Body of pancreas (tissue), 4 donors: ENCODE measurements around the gene ATP8A2. TPM values are rescaled to one million over a fixed set of nuclear protein-coding genes. Genes with fewer than 3 reads are reported as not detected.

ENCODE experiments used
- ATAC-seq: fragments of 150-250 bp; one replicate; pipeline ENCODE4 v1.9.1; 2016
- DNase-seq, 4 donors: peaks; one replicate each; pipeline ENCODE4 v3.0.0-alpha.2; 2019
- H3K27ac ChIP-seq, 4 donors: fragments of 200-600 bp; sonication (generic); 1 replicate in 3 of 4; 2 replicates in 1 of 4; pipeline versions ENCODE4 v1.5.1 to v1.6.1; 2016 to 2019; ENCODE audit warnings: mild to moderate bottlenecking in 1 of 4, mixed read lengths in 1 of 4, moderate library complexity in 1 of 4
- H3K27me3 ChIP-seq, 2 donors: fragments of 200-600 bp; sonication (generic); one replicate each; pipeline ENCODE4 v1.6.0; 2016; ENCODE audit warnings: mild to moderate bottlenecking in 1 of 2
- H3K36me3 ChIP-seq, 2 donors: fragments of 200-600 bp; sonication (generic); replicated peaks in 1 of 2; 2 replicates each; pipeline ENCODE4 v1.5.1; 2016; ENCODE audit warnings: low read depth in 2 of 2; ENCODE audit not compliant: insufficient read depth in 1 of 2
- H3K4me1 ChIP-seq: fragments of 200-600 bp; sonication (generic); one replicate; pipeline ENCODE4 v1.6.0; 2016
- H3K4me3 ChIP-seq, 2 donors: fragments of 200-600 bp; sonication (generic); 1 replicate in 1 of 2; 2 replicates in 1 of 2; pipeline ENCODE4 v1.5.1; 2016 to 2019
- H3K9me3 ChIP-seq, 3 donors: fragments of 200-600 bp; sonication (generic); 1 replicate in 2 of 3; 2 replicates in 1 of 3; pipeline ENCODE4 v1.5.1; 2016
- POLR2A ChIP-seq, 3 donors: fragments of 450-650 bp; IDR thresholded peaks; one replicate each; pipeline ENCODE4 v1.6.1; 2016; ENCODE audit warnings: antibody characterized with exemption in 3 of 3, mild to moderate bottlenecking in 2 of 3
- WGBS, 2 donors: methylation state at CpG; one replicate each; pipeline ENCODE4 v1.1.5; 2017; 5-methylcytosine and 5-hydroxymethylcytosine counted together
- intact Hi-C: fragments of 100-400 bp; cut with DNase I; formaldehyde crosslinking; loops from one replicate; pipeline ENCODE4 v1.15.1; 2023
- total RNA-seq, 2 donors: library from RNA; depleted of rRNA; stranded (reverse); fragments of >200 nt; gene quantifications; one replicate each; pipeline ENCODE4 v1.1.0, GENCODE V29; 2016
- TF ChIP-seq, protein P1 (sequence below), 7 experiments: fragments of 450-650 bp in 4 of 7; fragments of 200-600 bp in 3 of 7; sonication (generic) in 3 of 7; IDR thresholded peaks; one replicate each; pipeline ENCODE4 v1.5.1; 2016 to 2019; ENCODE audit warnings: antibody characterized with exemption in 7 of 7

ATP8A2 gene
- total RNA-seq, 2 donors from 2014 or later: under 0.01 TPM; not detected in 1

DNA sequence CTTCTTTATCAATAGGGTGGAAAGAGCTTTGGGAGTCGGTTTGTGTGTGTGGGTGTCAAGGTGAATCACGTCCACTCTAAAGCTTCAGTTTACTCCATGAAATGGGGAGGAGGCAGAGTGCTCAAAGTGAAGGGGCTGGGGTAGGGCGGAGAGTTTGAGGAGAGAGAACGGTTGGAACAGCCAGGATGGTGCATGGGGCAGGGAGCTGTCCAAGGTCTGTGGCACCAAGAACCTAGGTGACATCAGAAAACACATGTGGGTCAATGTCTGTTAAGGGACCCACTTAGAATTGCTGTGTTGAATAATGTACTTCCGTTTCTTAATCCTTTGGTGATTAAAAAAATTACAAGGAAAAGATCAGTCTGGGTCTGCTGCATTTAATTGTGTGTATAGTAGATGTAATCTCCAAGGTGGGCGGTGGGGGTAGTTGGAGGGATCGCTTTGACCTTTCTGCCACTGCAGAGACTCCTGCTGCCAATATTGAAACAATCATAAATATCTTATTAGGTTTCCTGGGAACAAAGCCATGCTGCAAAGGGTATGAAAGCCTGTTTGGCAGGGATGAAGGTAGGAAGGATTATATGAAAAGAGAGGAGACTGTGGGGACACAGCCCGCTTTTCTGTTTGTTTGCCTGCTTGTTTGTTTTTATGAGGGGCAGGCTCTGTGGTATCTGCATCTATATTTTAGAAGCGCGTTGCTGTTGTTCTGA lies 122.3 kb downstream of the ATP8A2 start:
- Histone ChIP-seq H3K9me3 (no peaks in the 10 kb centered on the region), H3K27me3 (no peaks in the 10 kb centered on the region), H3K4me1 (no peaks in the 10 kb centered on the region), H3K36me3 (no peaks in the 10 kb centered on the region), H3K27ac (no peak overlapping the region), H3K4me3 (no peak overlapping the region)
- WGBS, 2 donors: 50 to 52% methylated on average over 10 of the region's 10 CpGs
- intact Hi-C loops: no loop called here
- TF ChIP-seq POLR2A (IDR thresholded peaks at IDR 0.05): no peak
- TF ChIP-seq, protein P1, sequence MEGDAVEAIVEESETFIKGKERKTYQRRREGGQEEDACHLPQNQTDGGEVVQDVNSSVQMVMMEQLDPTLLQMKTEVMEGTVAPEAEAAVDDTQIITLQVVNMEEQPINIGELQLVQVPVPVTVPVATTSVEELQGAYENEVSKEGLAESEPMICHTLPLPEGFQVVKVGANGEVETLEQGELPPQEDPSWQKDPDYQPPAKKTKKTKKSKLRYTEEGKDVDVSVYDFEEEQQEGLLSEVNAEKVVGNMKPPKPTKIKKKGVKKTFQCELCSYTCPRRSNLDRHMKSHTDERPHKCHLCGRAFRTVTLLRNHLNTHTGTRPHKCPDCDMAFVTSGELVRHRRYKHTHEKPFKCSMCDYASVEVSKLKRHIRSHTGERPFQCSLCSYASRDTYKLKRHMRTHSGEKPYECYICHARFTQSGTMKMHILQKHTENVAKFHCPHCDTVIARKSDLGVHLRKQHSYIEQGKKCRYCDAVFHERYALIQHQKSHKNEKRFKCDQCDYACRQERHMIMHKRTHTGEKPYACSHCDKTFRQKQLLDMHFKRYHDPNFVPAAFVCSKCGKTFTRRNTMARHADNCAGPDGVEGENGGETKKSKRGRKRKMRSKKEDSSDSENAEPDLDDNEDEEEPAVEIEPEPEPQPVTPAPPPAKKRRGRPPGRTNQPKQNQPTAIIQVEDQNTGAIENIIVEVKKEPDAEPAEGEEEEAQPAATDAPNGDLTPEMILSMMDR (IDR thresholded peaks at IDR 0.05): no peak
- DNase-seq: no peak
- ATAC-seq: no peak

DNA sequence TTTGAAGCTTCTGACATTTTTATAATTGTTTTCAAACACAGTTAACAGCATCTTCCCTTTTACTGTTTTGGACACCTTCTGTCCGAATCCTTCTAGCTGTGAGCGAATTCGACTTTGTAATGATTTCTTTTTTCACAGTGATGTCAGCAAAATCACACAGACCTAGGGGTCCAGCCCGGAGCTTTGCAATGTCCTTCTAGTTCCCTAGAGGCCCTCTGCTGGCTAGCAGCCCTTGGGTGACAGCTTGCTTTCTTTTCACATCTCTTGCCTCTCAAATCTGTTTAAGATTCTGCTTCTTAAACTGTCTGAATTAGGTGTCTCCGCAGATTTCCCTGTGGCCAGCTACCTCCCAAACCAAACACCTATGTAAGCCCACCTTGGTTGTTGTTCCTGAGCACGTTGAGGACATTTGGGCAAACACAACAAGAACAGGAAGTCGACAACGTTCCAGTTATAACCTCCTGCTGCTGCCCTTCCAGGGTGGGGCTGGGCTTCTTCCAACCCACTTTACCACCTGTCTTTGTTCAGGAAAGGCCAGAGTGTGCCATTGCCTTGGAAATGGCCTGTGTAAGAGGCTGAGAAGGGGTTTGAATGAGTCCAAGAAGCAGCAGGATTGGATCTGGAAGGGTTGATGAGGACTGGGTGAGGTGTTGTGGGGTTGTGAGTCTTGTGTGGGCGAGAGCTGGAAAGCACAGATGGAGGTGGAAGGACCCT lies 123.1 kb downstream of the ATP8A2 start:
- Histone ChIP-seq H3K9me3 (no peaks in the 10 kb centered on the region), H3K36me3 (no peaks in the 10 kb centered on the region), H3K4me1 (no peaks in the 10 kb centered on the region), H3K4me3 (no peak overlapping the region), H3K27ac (no peak overlapping the region), H3K27me3 (no peaks in the 10 kb centered on the region)
- ATAC-seq (no peak), DNase-seq (no peak)
- WGBS, 2 donors: 32 to 39% methylated on average over 9 of the region's 9 CpGs
- intact Hi-C loops: no loop called here
- TF ChIP-seq, protein P1 (IDR thresholded peaks at IDR 0.05): no peak
- no peak for TF ChIP-seq POLR2A (IDR thresholded peaks at IDR 0.05)

DNA sequence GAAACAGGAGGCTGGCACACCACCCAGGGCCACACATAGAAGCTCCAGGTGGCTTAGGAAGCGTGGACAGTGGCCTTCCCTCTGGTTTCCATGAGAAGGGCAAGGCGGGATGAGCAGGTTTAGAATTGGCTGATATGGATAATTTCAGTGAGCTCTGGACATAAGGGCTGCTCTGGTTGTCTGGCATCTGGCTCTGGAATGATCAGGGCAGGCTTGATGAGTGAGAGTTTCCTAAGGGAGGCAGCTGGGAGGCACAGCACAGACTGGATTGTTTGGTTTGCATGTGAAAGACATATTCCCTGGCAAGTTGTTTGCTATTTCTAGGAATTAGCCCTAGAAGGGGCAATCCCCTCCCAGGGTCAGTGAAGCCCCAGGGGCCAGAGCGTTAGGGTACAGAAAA lies 129.5 kb downstream of the ATP8A2 start:
- Histone ChIP-seq H3K4me3 (no peak overlapping the region), H3K27ac (no peak overlapping the region), H3K27me3 (no peaks in the 10 kb centered on the region), H3K36me3 (no peaks in the 10 kb centered on the region), H3K9me3 (no peaks in the 10 kb centered on the region), H3K4me1 (no peaks in the 10 kb centered on the region)
- 36 to 48% methylated on average over 3 of the region's 3 CpGs for WGBS, 2 donors
- TF ChIP-seq POLR2A (IDR thresholded peaks at IDR 0.05): no peak
- TF ChIP-seq, protein P1 (IDR thresholded peaks at IDR 0.05): no peak
- no peak for ATAC-seq
- no peak for DNase-seq
- intact Hi-C loops: no loop called here

DNA sequence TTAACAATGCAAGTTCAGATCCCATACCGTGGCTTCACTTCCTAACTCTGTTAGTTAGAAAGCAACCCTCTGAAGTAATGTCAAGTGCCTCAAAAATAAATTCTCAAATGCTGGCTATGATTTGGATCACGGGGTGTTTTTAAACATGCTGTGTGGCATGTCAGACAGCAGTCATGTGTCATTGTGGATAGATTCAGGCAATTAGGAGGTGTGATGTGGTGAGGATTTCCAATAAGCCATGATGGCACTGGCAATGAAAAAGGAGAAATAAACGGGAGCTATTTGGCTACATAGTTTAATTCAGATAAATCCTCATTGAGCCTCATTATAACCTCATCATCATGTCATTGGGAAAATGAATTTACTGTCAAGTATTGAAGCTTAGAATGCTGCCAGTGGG lies 130.3 kb downstream of the ATP8A2 start:
- intact Hi-C loops: no loop called here
- H3K4me3 ChIP-seq: no peak overlapping the region
- ATAC-seq (no peak), DNase-seq (no peak)
- 47 to 52% methylated on average over 3 of the region's 3 CpGs for WGBS, 2 donors
- no peaks in the 10 kb centered on the region for H3K9me3 ChIP-seq
- no peaks in the 10 kb centered on the region for H3K27me3 ChIP-seq
- no peak overlapping the region for H3K27ac ChIP-seq
- no peaks in the 10 kb centered on the region for H3K36me3 ChIP-seq
- TF ChIP-seq, protein P1 (IDR thresholded peaks at IDR 0.05): no peak
- no peak for TF ChIP-seq POLR2A (IDR thresholded peaks at IDR 0.05)
- no peaks in the 10 kb centered on the region for H3K4me1 ChIP-seq
